Heart right ventricle (tissue), 16 donors: ENCODE measurements around the gene CC2D1B. TPM values are rescaled to one million over a fixed set of nuclear protein-coding genes. Genes with fewer than 3 reads are reported as not detected.
A peak's percentile ranks its signal among the peaks of the same experiment; 100 is the strongest.

ENCODE experiments used
- ATAC-seq, 8 donors: fragments of 200-7000 bp; cut with Tn5 transposase; one replicate each; pipeline ENCODE4 v1.9.1; 2020; ENCODE audit warnings: mild to moderate bottlenecking in 8 of 8, moderate library complexity in 8 of 8, moderate number of reproducible peaks in 1 of 8
- DNase-seq, 2 donors: peaks; one replicate each; pipeline ENCODE4 v3.0.0-alpha.2; 2020
- H3K27ac ChIP-seq, 10 donors: fragments of 200-600 bp; sonication (generic) in 2 of 10; one replicate each; pipeline versions ENCODE4 v1.5.0 to v1.8.0; 2020 to 2022; ENCODE audit warnings: mild to moderate bottlenecking in 3 of 10
- H3K27me3 ChIP-seq, 7 donors: fragments of 200-600 bp; one replicate each; pipeline ENCODE4 v1.8.0; 2021 to 2022; ENCODE audit warnings: mild to moderate bottlenecking in 2 of 7
- H3K36me3 ChIP-seq, 9 donors: fragments of 200-600 bp; sonication (generic) in 1 of 9; one replicate each; pipeline versions ENCODE4 v1.5.0 to v1.8.0; 2020 to 2022; ENCODE audit warnings: mild to moderate bottlenecking in 2 of 9
- H3K4me1 ChIP-seq, 9 donors: fragments of 200-600 bp; sonication (generic) in 1 of 9; one replicate each; pipeline versions ENCODE4 v1.5.0 to v1.8.0; 2020 to 2022; ENCODE audit warnings: mild to moderate bottlenecking in 4 of 9
- H3K4me3 ChIP-seq, 10 donors: fragments of 200-600 bp; sonication (generic) in 2 of 10; one replicate each; pipeline versions ENCODE4 v1.5.0 to v1.8.0; 2020 to 2022; ENCODE audit warnings: mild to moderate bottlenecking in 7 of 10, moderate library complexity in 2 of 10
- H3K9me3 ChIP-seq, 11 donors: fragments of 200-600 bp in 10 of 11; sonication (generic) in 2 of 11; one replicate each; pipeline versions ENCODE4 v1.5.0 to v1.8.0; 2013 to 2022; ENCODE audit warnings: mild to moderate bottlenecking in 2 of 11, control low read depth in 1 of 11, moderate library complexity in 1 of 11
- CTCF ChIP-seq, 9 donors: fragments of 200-600 bp; sonication (generic) in 2 of 9; IDR thresholded peaks; one replicate each; pipeline versions ENCODE4 v1.5.0 to v1.8.0; 2021 to 2022; ENCODE audit warnings: antibody characterized with exemption in 9 of 9, mild to moderate bottlenecking in 5 of 9, moderate library complexity in 1 of 9
- WGBS, 2 donors: extraction: QIAGEN DNeasy Blood & Tissue Kit; methylation state at CpG; one replicate each; pipeline ENCODE4 v1.1.7; 2013; ENCODE audit warnings: inconsistent platforms in 1 of 2; 5-methylcytosine and 5-hydroxymethylcytosine counted together
- intact Hi-C, 10 donors: fragments of 100-400 bp; cut with DNase I; formaldehyde crosslinking; loops; one replicate each; pipeline versions ENCODE4 v1.11.1 to v1.14.2; 2022
- polyA plus RNA-seq, 2 donors: library from polyadenylated mRNA; stranded (reverse); fragments of 200-250 nt; gene quantifications; one replicate each; pipeline ENCODE4 v1.2.3, GENCODE V29; 2013
- total RNA-seq, 10 donors: library from RNA; stranded (reverse); fragmentation: NEBNext Ultra II Directional in 3 of 10; extraction: Animal tissue kit (Norgen Biotek cat#: 25700) in 3 of 10; gene quantifications; one replicate each; pipeline versions ENCODE4 v1.2.1 to v1.2.4, GENCODE V29; 2021 to 2023
- donor health status: Arrhythmogenic right ventricular cardiomyopathy.
- donor health status: ischemic (EF 13 %, LVEDD 7.1; RV severe dilation, severe dysfunction).
- donor health status: healthy with polysubstance abuse.
- donor health status: DM: no; HTN: yes; CAD: no.
- donor health status: DM: no; HTN: no; CAD: no.
- donor health status: ischemic (EF 25% LVEDD 6.9; RV normal size, moderate dysfunction).
- donor health status: ischemic (EF 25% LVEDD 5.7; RV mildly dilated, moderate dysfunction).
- donor health status: healthy.
- donor health status: DM: yes; HTN: yes; CAD: no.
- donor health status: Ischemic cardiomyopathy.
- donor health status: ischemic (EF 35%, LVEDD 5.7; RV mildly dilated, moderate dysfunction).
- donor health status: nonischemic (EF 11% LVEDD 7.7; RV severe dilation, severe dysfunction).
- donor health status: DM: yes; HTN: yes; CAD: no.
- donor health status: PGD.
- donor health status: ischemic (EF 29% LVEDD 5.4; RV normal size, mild dysfunction).
- donor health status: nonischemic (EF 23%, LVEDD 6.1; RV moderate dilation, normal function).

The CC2D1B gene
- total and polyA plus RNA-seq, 12 donors = 14.4 to 19.9 (median 17.2) TPM

- intact Hi-C loops = no loop called here
- WGBS, 2 donors = 76 to 77% methylated on average over 5 of the region's 5 CpGs
- no peak for DNase-seq
Measured at GRCh38 chr1:52325786-52326185, 40.2 kb downstream of the CC2D1B start.

GRCh38 chr1:52323731-52324130 lies 42.3 kb downstream of the CC2D1B start:
- H3K4me1 ChIP-seq = no peaks in the 10 kb centered on the region
- no peaks in the 10 kb centered on the region for H3K9me3 ChIP-seq
- DNase-seq = no peak
- 95 to 98% methylated on average over 8 of the region's 8 CpGs for WGBS, 2 donors
- H3K36me3 ChIP-seq = peaks cover 0 to 9% (median 0%) of the 10 kb centered on the region in 9 donors
- no peak for ATAC-seq
- no peaks in the 10 kb centered on the region for H3K27me3 ChIP-seq
- no peak for TF ChIP-seq CTCF (IDR thresholded peaks at IDR 0.05)
- H3K4me3 ChIP-seq = no peak overlapping the region
- H3K27ac ChIP-seq = no peak overlapping the region
- intact Hi-C loops = no loop called here

More at GRCh38 chr1:52325786-52326185, 40.2 kb downstream of the CC2D1B start:
- Histone ChIP-seq H3K36me3 (peaks cover 0 to 7% (median 0%) of the 10 kb centered on the region in 9 donors), H3K4me1 (peaks cover 0 to 3% (median 0%) of the 10 kb centered on the region in 9 donors), H3K4me3 (no peak overlapping the region), H3K9me3 (no peaks in the 10 kb centered on the region), H3K27me3 (no peaks in the 10 kb centered on the region), H3K27ac (no peak overlapping the region)
- TF ChIP-seq CTCF (IDR thresholded peaks at IDR 0.05) = no peak
- ATAC-seq = no peak

- Histone ChIP-seq H3K9me3 (no peaks in the 10 kb centered on the region), H3K4me1 (no peaks in the 10 kb centered on the region), H3K27me3 (no peaks in the 10 kb centered on the region), H3K4me3 (no peak overlapping the region), H3K36me3 (peaks cover 0 to 9% (median 0%) of the 10 kb centered on the region in 9 donors), H3K27ac (no peak overlapping the region)
- 98% methylated on average over 2 of the region's 2 CpGs for WGBS, 2 donors
- ATAC-seq (no peak), DNase-seq (no peak)
- TF ChIP-seq CTCF (IDR thresholded peaks at IDR 0.05) = no peak
- intact Hi-C loops = no loop called here
Measured at GRCh38 chr1:52321061-52321460, 44.9 kb downstream of the CC2D1B start.

- no peaks in the 10 kb centered on the region for H3K27me3 ChIP-seq
- intact Hi-C loops = no loop called here
- WGBS, 2 donors = 79 to 80% methylated on average over 11 of the region's 11 CpGs
- peak; percentile 20 to 94 (median 88) for ATAC-seq
- peaks cover 0 to 81% (median 4%) of the 10 kb centered on the region in 9 donors for H3K36me3 ChIP-seq
- no peaks in the 10 kb centered on the region for H3K9me3 ChIP-seq
- no peak overlapping the region for H3K4me3 ChIP-seq
- peaks cover 0 to 12% (median 4%) of the 10 kb centered on the region in 9 donors for H3K4me1 ChIP-seq
- peak overlapping the region in 2 of 10 donors; percentile 27 to 55 for H3K27ac ChIP-seq
- no peak for TF ChIP-seq CTCF (IDR thresholded peaks at IDR 0.05)
- DNase-seq = peak in 1 of 2 donors; percentile 9
Measured at GRCh38 chr1:52306227-52307006, 59.6 kb downstream of the CC2D1B start.
